IPS-20b (cell line): Measurements from ENCODE around the gene RCC2.
A peak's percentile ranks its signal among the peaks of the same experiment; 100 is the strongest.
"Not testable (repeated sequence)": the region's sequence is repeated elsewhere in the genome, so short reads cannot be mapped to it uniquely, and the experiment has no call there.

Experiments used
- H3K27ac ChIP-seq: one replicate; pipeline ENCODE4 v1.5.1; 2013; ENCODE audit warnings: low read length
- H3K27me3 ChIP-seq: 2 replicates; pipeline ENCODE4 v1.6.1; 2013; ENCODE audit warnings: mild to moderate bottlenecking, low read length, inconsistent platforms; ENCODE audit not compliant: insufficient read depth
- H3K36me3 ChIP-seq: 2 replicates; pipeline ENCODE4 v1.6.1; 2013; ENCODE audit warnings: low read depth, mild to moderate bottlenecking, inconsistent platforms, low read length, moderate library complexity; ENCODE audit not compliant: insufficient read depth
- H3K4me1 ChIP-seq: 2 replicates; pipeline ENCODE4 v1.6.1; 2013; ENCODE audit warnings: mild to moderate bottlenecking, control low read depth, inconsistent platforms, low read length, moderate library complexity; ENCODE audit not compliant: insufficient read depth
- H3K4me3 ChIP-seq: 2 replicates; pipeline ENCODE4 v1.5.1; 2013; ENCODE audit warnings: mild to moderate bottlenecking, low read length, inconsistent platforms
- H3K9ac ChIP-seq: 2 replicates; pipeline ENCODE4 v1.6.1; 2013; ENCODE audit warnings: low read depth, mild to moderate bottlenecking, inconsistent platforms, low read length, moderate library complexity
- H3K9me3 ChIP-seq: 2 replicates; pipeline ENCODE4 v1.6.1; 2013; ENCODE audit warnings: mild to moderate bottlenecking, low read depth, low read length, inconsistent platforms; ENCODE audit not compliant: insufficient read depth

Gene RCC2

GRCh38 chr1:17466359-17466758 lies 26.9 kb upstream of the RCC2 start:
- no peak overlapping the region for H3K4me3 ChIP-seq
- no peak overlapping the region for H3K27ac ChIP-seq
- H3K27me3 ChIP-seq = no peaks in the 10 kb centered on the region
- H3K9me3 ChIP-seq = no peaks in the 10 kb centered on the region
- no peak overlapping the region for H3K9ac ChIP-seq
- H3K4me1 ChIP-seq = peaks cover 9% of the 10 kb centered on the region; the same call in 1 of the 2 replicates
- H3K36me3 ChIP-seq = no peaks in the 10 kb centered on the region

GRCh38 chr1:17465228-17465627 lies 25.8 kb upstream of the RCC2 start:
- Histone ChIP-seq H3K27me3 (no peaks in the 10 kb centered on the region), H3K4me1 (peaks cover 5% of the 10 kb centered on the region; the same call in 1 of the 2 replicates), H3K9me3 (no peaks in the 10 kb centered on the region), H3K9ac (no peak overlapping the region), H3K27ac (no peak overlapping the region), H3K36me3 (no peaks in the 10 kb centered on the region), H3K4me3 (no peak overlapping the region)

- Histone ChIP-seq H3K4me1 (peaks cover 2% of the 10 kb centered on the region; the same call in 1 of the 2 replicates), H3K9ac (no peak overlapping the region), H3K27me3 (no peaks in the 10 kb centered on the region), H3K36me3 (no peaks in the 10 kb centered on the region), H3K4me3 (no peak overlapping the region), H3K27ac (no peak overlapping the region), H3K9me3 (no peaks in the 10 kb centered on the region)
These were observed 24.5 kb upstream of the RCC2 start for GRCh38 chr1:17463991-17464390.

GRCh38 chr1:17462669-17463068 lies 23.2 kb upstream of the RCC2 start:
- Histone ChIP-seq H3K4me3 (no peak overlapping the region), H3K36me3 (no peaks in the 10 kb centered on the region), H3K9me3 (no peaks in the 10 kb centered on the region), H3K4me1 (no peaks in the 10 kb centered on the region), H3K9ac (no peak overlapping the region), H3K27me3 (no peaks in the 10 kb centered on the region), H3K27ac (no peak overlapping the region)

- H3K27me3 ChIP-seq = no peaks in the 10 kb centered on the region
- H3K27ac ChIP-seq = no peak overlapping the region
- H3K4me3 ChIP-seq = no peak overlapping the region
- no peaks in the 10 kb centered on the region for H3K36me3 ChIP-seq
- no peaks in the 10 kb centered on the region for H3K4me1 ChIP-seq
- no peaks in the 10 kb centered on the region for H3K9me3 ChIP-seq
- H3K9ac ChIP-seq = no peak overlapping the region
These were observed 20.7 kb upstream of the RCC2 start for GRCh38 chr1:17460219-17460618.

- Histone ChIP-seq H3K9ac (no peak overlapping the region), H3K4me1 (no peaks in the 10 kb centered on the region), H3K27me3 (no peaks in the 10 kb centered on the region), H3K36me3 (no peaks in the 10 kb centered on the region), H3K4me3 (no peak overlapping the region), H3K9me3 (no peaks in the 10 kb centered on the region), H3K27ac (no peak overlapping the region)
These were observed 19.3 kb upstream of the RCC2 start for GRCh38 chr1:17458794-17459193.

- H3K4me1 ChIP-seq = no peaks in the 10 kb centered on the region
- H3K4me3 ChIP-seq = no peak overlapping the region
- H3K27ac ChIP-seq = no peak overlapping the region
- no peaks in the 10 kb centered on the region for H3K9me3 ChIP-seq
- no peak overlapping the region for H3K9ac ChIP-seq
- H3K36me3 ChIP-seq = no peaks in the 10 kb centered on the region
- H3K27me3 ChIP-seq = no peaks in the 10 kb centered on the region
These were observed 13.2 kb upstream of the RCC2 start for GRCh38 chr1:17452686-17453085.

- not testable (repeated sequence) for H3K9ac ChIP-seq, H3K27me3 ChIP-seq, H3K4me1 ChIP-seq, H3K27ac ChIP-seq, H3K4me3 ChIP-seq, H3K9me3 ChIP-seq, H3K36me3 ChIP-seq
These were observed 12.7 kb upstream of the RCC2 start for GRCh38 chr1:17452203-17452602.

- H3K4me3 ChIP-seq = no peak overlapping the region
- no peaks in the 10 kb centered on the region for H3K27me3 ChIP-seq
- no peaks in the 10 kb centered on the region for H3K4me1 ChIP-seq
- no peaks in the 10 kb centered on the region for H3K9me3 ChIP-seq
- no peak overlapping the region for H3K9ac ChIP-seq
- no peaks in the 10 kb centered on the region for H3K36me3 ChIP-seq
- H3K27ac ChIP-seq = no peak overlapping the region
These were observed 12.3 kb upstream of the RCC2 start for GRCh38 chr1:17451731-17452130.

- Histone ChIP-seq H3K36me3 (no peaks in the 10 kb centered on the region), H3K4me1 (no peaks in the 10 kb centered on the region), H3K4me3 (no peak overlapping the region), H3K27me3 (no peaks in the 10 kb centered on the region), H3K27ac (no peak overlapping the region), H3K9ac (no peak overlapping the region), H3K9me3 (no peaks in the 10 kb centered on the region)
These were observed 8.1 kb upstream of the RCC2 start for GRCh38 chr1:17447501-17447992.

GRCh38 chr1:17442841-17443240 lies 3.4 kb upstream of the RCC2 start:
- Histone ChIP-seq H3K27me3 (peaks cover 25% of the 10 kb centered on the region), H3K4me1 (peaks cover 18% of the 10 kb centered on the region), H3K9ac (no peak overlapping the region), H3K4me3 (no peak overlapping the region), H3K36me3 (no peaks in the 10 kb centered on the region), H3K27ac (no peak overlapping the region), H3K9me3 (no peaks in the 10 kb centered on the region)

- Histone ChIP-seq H3K4me3 (peak overlapping the region; percentile 80; the same call in 1 of the 2 replicates), H3K9ac (peak overlapping the region; percentile 23; the same call in 1 of the 2 replicates), H3K27ac (no peak overlapping the region), H3K9me3 (no peaks in the 10 kb centered on the region), H3K36me3 (peaks cover 4% of the 10 kb centered on the region), H3K27me3 (peaks cover 25% of the 10 kb centered on the region), H3K4me1 (peaks cover 18% of the 10 kb centered on the region)
These were observed 2.5 kb upstream of the RCC2 start for GRCh38 chr1:17441993-17442357.
